ENCODE measurements around the gene ZNF431.

ZNF431 gene

DNA sequence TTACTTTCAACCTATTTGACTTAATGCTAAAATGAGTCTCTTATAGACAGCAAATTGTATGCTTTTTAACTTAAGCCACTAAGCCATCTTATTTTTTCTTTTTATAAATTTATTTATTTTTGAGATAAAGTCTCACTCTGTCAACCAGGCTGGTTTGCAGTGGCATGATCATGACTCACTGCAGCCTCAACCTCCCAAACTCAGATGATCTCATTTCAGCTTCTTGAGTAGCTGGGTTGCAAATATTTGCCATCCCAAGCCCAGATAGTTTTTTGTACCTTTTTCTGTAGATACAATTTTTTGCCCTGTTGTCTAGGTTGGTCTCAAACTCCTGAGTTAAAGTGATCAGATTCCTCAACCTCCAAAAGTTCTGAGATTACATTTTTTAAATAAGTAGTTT, 32.7 kb upstream of the ZNF431 start:
- no peak for DNase-seq (ENCODE audit: low read depth)
- H3K4me3 ChIP-seq (ENCODE audit: low read depth, low read length): no peak overlapping the region
- TF ChIP-seq MYC (IDR thresholded peaks at IDR 0.05; ENCODE audit: low read depth, low read length) (no peak), POLR2A (IDR thresholded peaks at IDR 0.05; ENCODE audit: extremely low read depth, insufficient read length) (no peak)
- TF ChIP-seq, protein P1, sequence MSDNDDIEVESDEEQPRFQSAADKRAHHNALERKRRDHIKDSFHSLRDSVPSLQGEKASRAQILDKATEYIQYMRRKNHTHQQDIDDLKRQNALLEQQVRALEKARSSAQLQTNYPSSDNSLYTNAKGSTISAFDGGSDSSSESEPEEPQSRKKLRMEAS (IDR thresholded peaks at IDR 0.05; ENCODE audit: low read depth, low read length): no peak
- TF ChIP-seq, protein P2, sequence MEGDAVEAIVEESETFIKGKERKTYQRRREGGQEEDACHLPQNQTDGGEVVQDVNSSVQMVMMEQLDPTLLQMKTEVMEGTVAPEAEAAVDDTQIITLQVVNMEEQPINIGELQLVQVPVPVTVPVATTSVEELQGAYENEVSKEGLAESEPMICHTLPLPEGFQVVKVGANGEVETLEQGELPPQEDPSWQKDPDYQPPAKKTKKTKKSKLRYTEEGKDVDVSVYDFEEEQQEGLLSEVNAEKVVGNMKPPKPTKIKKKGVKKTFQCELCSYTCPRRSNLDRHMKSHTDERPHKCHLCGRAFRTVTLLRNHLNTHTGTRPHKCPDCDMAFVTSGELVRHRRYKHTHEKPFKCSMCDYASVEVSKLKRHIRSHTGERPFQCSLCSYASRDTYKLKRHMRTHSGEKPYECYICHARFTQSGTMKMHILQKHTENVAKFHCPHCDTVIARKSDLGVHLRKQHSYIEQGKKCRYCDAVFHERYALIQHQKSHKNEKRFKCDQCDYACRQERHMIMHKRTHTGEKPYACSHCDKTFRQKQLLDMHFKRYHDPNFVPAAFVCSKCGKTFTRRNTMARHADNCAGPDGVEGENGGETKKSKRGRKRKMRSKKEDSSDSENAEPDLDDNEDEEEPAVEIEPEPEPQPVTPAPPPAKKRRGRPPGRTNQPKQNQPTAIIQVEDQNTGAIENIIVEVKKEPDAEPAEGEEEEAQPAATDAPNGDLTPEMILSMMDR (IDR thresholded peaks at IDR 0.05; ENCODE audit: low read depth, low read length): no peak

DNA sequence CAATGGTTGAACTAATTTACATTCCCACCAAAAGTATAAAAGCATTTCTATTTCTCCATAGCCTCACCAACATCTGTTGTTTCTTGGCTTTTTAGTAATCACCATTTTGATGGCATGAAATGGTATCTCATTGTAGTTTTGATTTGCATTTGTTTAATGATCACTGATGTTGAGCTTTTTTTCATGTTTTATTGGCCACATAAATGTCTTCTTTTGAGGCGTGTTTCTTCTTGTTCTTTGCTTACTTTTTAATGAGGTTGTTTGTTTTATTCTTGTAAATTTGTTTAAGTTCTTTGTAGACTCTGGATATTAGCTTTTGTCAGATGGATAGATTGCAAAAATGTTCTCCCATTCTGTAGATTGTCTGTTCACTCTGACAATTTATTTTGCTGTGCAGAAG, 31.7 kb upstream of the ZNF431 start:
- no peak for DNase-seq (ENCODE audit: low read depth)
- H3K4me3 ChIP-seq (ENCODE audit: low read depth, low read length): no peak overlapping the region
- TF ChIP-seq, protein P2 (IDR thresholded peaks at IDR 0.05; ENCODE audit: low read depth, low read length): no peak
- TF ChIP-seq, protein P1 (IDR thresholded peaks at IDR 0.05; ENCODE audit: low read depth, low read length): no peak

- H3K4me3 ChIP-seq (ENCODE audit: low read depth, low read length): no peak overlapping the region
- no peak for DNase-seq (ENCODE audit: low read depth)
- TF ChIP-seq, protein P1 (IDR thresholded peaks at IDR 0.05; ENCODE audit: low read depth, low read length): no peak
- TF ChIP-seq MYC (IDR thresholded peaks at IDR 0.05; ENCODE audit: low read depth, low read length) (no peak), POLR2A (IDR thresholded peaks at IDR 0.05; ENCODE audit: extremely low read depth, insufficient read length) (no peak)
Observed at GRCh38 chr19:21115430-21115829, 26.4 kb upstream of the ZNF431 start.

DNA sequence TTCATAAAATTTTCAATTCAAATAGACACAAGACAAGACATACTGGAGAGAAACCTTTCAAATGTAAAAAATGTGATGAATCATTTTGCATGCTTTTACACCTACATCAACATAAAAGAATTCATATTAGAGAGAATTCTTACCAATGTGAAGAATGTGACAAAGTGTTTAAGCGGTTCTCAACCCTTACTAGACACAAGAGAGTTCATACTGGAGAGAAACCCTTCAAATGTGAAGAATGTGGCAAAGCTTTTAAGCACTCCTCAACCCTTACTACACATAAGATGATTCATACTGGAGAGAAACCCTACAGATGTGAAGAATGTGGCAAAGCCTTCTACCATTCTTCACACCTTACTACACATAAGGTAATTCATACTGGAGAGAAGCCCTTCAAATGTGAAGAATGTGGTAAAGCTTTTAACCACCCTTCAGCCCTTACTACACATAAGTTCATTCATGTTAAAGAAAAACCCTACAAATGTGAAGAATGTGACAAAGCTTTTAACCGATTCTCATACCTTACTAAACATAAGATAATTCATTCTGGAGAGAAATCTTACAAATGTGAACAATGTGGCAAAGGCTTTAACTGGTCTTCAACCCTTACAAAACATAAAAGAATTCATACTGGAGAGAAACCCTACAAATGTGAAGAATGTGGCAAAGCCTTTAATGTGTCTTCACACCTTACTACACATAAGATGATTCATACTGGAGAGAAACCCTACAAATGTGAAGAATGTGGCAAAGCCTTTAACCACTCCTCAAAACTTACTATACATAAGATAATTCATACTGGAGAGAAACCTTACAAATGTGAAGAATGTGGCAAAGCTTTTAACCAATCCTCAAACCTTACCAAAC, 24.6 kb upstream of the ZNF431 start:
- no peak for DNase-seq (ENCODE audit: low read depth)
- H3K4me3 ChIP-seq (ENCODE audit: low read depth, low read length): no peak overlapping the region
- TF ChIP-seq, protein P1 (IDR thresholded peaks at IDR 0.05; ENCODE audit: low read depth, low read length): no peak
- TF ChIP-seq, protein P2 (IDR thresholded peaks at IDR 0.05; ENCODE audit: low read depth, low read length): no peak
- TF ChIP-seq MYC (IDR thresholded peaks at IDR 0.05; ENCODE audit: low read depth, low read length): no peak
- no peak for TF ChIP-seq POLR2A (IDR thresholded peaks at IDR 0.05; ENCODE audit: extremely low read depth, insufficient read length)

GRCh38 chr19:21126078-21126477, 15.8 kb upstream of the ZNF431 start:
- TF ChIP-seq POLR2A (IDR thresholded peaks at IDR 0.05; ENCODE audit: extremely low read depth, insufficient read length) (no peak), MYC (IDR thresholded peaks at IDR 0.05; ENCODE audit: low read depth, low read length) (no peak)
- TF ChIP-seq, protein P2 (IDR thresholded peaks at IDR 0.05; ENCODE audit: low read depth, low read length): no peak
- TF ChIP-seq, protein P1 (IDR thresholded peaks at IDR 0.05; ENCODE audit: low read depth, low read length): no peak
- H3K4me3 ChIP-seq (ENCODE audit: low read depth, low read length): no peak overlapping the region
- DNase-seq (ENCODE audit: low read depth): no peak

DNA sequence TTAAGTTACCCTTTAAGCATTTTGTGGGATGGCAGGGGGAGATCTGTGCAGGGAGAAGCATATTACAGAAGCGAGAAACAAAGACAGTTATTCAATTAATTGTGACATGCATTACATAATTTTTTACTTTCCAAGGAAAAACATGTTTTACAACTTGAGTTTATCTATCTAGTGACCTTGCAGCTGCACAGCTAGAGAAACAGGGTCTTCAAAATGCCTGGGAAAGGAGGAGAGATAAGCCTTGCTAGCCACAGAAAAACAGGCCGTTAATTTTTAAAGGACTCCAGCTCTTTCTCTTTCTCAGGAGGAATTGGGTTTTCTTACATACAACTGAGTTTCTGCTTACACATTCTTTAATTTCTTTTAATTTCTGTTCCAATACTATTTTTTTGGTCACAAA, 14.8 kb upstream of the ZNF431 start:
- DNase-seq (ENCODE audit: low read depth): no peak
- TF ChIP-seq, protein P2 (IDR thresholded peaks at IDR 0.05; ENCODE audit: low read depth, low read length): no peak
- TF ChIP-seq MYC (IDR thresholded peaks at IDR 0.05; ENCODE audit: low read depth, low read length) (no peak), POLR2A (IDR thresholded peaks at IDR 0.05; ENCODE audit: extremely low read depth, insufficient read length) (no peak)
- TF ChIP-seq, protein P1 (IDR thresholded peaks at IDR 0.05; ENCODE audit: low read depth, low read length): no peak
- H3K4me3 ChIP-seq (ENCODE audit: low read depth, low read length): no peak overlapping the region
